GM18502 (cell line): ENCODE measurements around the gene HDAC8.

Experiments used
- ATAC-seq: cut with Tn5 transposase; IDR thresholded peaks from one replicate; pipeline ENCODE4 v1.9.1; 2021; ENCODE audit warnings: mild to moderate bottlenecking; ENCODE audit not compliant: unreplicated experiment, poor library complexity

Gene HDAC8

GRCh38 chrX:72387247-72387646, 185.4 kb downstream of the HDAC8 start:
- ATAC-seq = no peak

DNA sequence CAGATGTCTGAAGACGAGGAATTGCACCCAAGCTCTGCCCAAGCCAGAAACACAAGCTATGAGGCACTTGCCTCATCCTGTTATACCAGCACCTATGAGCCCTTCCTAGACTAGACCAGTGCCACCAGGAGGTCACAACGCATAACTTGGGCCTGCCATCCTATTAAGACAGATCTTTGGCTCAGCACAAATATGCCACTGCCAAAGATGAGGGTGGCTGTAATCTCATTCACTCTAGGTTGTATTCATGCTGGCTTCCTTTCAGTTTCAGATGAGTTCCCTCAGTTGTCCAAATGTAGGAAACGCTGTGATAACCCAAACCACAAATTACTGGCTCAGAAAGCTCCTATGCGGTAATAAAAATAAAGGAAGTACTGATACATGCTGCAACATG, 190.4 kb downstream of the HDAC8 start:
- no peak for ATAC-seq

DNA sequence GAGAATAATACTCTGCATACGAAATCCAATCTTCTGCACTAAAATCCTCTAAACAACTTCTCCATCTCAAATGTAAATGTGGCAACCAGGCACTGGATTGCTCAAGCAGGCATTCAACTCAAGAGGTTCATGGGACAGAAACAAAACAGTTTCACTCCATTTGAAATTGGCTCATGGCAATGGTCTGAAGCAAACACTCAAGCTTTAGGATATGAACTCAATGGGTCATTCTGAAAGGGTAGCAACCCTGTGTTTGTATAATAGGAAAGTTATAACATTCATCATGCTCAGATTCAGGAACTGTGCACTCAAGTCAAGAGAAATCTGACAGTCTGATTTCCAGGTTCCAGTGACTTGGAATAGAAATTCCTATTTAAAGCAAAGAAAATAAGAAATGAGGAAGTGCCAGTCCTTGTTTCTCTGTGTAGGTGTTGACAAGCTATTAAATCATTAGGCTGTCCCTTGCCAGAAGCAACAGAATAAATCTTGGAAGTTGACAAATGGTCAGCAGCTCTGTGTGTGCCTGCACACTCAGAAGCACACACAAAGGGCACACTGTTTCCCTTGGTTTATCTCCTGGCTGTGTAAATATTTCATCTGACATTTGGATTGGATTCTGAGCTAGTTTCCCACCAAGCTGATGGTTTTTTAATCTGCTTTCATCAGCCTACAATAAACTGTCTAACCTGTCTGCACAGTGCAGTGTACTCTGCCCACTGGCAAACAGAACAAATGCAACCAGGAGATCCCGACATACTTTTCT, 191.0 kb downstream of the HDAC8 start:
- no peak for ATAC-seq

GRCh38 chrX:72376124-72376523, 196.5 kb downstream of the HDAC8 start:
- no peak for ATAC-seq

DNA sequence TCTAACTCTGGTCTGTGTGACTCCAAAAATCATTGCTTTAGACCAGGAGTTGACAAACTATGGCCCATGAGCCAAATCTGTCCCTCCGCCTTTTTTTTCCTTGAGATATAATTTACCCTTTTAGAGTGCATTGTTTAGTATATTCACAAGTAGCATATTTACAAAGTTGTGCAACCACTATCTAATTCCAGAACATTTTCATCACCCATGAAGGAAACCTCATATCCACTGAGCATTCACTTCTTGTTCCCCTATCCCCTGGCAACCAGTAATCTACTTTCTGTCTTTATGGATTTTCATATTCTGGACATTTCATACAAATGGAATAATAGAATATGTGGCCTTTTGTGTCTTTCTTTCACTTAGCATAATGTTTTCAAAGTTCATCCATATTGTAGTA, 199.5 kb downstream of the HDAC8 start:
- ATAC-seq = no peak

GRCh38 chrX:72372735-72373134, 199.9 kb downstream of the HDAC8 start:
- no peak for ATAC-seq

DNA sequence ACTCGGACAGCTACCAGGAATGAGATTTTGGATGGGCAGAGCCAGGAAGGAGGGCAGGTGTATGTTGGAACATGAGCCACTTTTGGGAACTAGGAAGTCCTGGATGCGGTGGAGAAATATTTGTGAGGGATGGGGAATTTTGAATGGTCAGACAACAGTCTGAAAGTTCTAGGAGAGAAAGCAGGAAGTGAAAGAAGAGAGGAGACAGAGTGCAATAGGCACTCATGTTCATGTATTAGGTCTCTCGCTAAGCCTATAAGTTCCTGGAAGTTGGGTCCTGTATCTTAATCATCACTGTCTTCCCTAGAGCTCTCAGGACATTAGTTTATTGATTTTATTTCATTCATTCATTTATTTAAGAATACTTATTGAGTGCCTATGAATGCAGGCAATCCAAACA, 201.2 kb downstream of the HDAC8 start:
- ATAC-seq = no peak

GRCh38 chrX:72368796-72369195, 203.8 kb downstream of the HDAC8 start:
- no peak for ATAC-seq

- ATAC-seq = no peak
Observed at GRCh38 chrX:72367516-72367915, 205.1 kb downstream of the HDAC8 start.

DNA sequence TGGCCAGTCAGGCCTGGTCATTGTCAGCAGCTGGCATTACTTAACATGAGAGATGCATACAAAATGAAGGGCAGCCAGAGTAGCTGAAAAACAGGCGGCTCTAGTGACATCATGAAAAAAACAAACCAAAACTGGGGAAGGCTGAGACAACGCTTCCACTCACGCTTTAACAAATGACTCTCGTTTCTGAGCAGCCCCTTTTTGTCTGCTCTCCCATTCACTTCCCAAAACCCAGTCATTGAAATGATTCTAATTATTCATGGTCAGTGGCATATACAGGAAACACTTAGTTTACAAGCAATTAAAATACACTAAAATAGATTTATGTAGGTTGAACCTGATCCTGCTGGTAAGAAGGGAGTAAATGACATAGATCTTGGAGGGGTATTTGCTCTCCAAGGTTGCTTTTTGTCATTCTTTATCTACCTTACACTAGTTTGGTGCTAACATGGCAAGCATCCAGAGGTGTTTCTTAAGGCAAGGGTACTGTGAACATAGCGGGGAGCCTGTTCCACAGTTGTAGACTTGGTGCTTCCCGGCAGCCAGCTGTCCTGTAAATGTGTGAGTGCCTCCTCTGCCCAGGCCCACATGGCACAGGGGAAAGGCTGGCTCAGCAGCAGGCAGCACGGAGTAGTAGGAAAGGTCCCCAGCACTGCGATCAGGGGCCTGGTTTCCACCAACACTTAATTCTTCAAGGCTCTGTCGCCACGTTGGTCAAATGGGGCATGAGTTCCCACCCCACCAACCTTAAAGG, 205.8 kb downstream of the HDAC8 start:
- ATAC-seq = no peak

GRCh38 chrX:72366178-72366577, 206.5 kb downstream of the HDAC8 start:
- ATAC-seq = no peak

DNA sequence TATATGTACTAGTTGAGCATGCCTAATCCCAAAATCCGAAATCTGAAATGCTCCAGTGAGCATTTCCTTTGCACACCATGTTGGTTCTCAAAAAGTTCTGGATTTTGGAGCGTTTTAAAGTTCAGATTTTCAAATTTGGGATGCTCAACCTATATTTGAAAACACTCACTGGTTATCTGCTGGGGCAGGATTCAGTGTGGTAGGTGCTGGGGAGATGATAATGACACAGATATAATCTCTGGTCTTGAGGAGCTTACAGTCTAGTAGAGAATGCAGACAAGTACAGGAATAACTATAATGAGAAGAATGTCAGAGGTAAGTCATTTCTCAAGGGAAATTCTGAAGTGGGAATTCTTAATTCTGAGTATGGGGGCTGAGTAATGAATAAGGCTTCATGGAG, 207.5 kb downstream of the HDAC8 start:
- no peak for ATAC-seq

DNA sequence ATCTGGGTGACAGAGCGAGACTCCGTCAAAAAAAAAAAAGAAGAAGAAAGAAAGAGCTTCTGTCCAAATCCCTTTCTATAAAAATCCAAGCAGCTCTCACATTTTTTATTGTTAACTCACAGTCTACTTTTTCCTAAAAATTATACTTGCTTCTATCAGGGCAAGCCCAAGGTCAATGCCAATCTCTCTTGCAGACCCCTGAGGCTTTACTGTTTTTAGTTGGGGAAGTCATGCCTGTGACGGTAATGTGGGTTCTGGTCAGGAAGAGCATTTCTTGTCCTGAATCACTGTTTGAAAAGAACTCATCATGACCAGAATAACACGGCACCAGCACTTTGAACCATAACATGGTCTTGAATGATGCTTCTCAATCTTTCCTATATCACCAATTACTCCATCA, 212.3 kb downstream of the HDAC8 start:
- no peak for ATAC-seq

DNA sequence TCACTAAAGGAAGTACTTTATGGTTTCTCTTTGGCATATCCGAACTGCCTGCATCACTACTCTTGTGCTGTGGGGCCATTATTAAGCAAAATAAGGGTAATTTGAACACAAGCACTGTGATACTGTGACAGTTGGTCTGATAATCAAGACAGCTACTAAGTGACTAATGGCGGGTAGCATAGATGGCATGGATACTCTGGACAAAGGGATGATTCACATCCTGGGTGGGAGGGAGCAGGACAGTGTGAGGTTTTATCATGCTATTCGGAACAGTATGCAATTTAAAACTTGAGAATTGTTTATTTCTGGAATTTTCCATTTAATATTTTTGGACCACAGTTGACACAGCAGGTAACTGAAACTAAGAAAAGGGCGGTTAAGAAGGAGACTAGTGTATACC, 214.3 kb downstream of the HDAC8 start:
- ATAC-seq = no peak

DNA sequence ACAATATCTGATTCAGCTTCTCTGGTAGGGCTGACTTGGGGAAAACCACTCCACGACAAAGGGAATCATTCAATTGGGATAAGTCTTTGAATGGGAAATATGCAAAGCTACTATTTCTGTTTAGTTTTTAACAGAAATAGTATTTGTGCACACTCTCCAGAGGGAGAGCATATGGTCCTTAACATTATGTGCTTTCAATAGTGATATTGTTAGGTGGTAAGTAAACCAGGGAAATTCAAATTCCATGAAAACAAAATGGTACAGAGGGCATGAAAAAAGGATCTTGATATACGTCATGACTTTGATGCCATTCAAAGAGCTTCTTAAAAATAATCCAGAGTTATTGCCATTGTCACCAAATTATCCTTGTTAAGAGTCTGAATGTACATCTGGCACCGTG, 219.9 kb downstream of the HDAC8 start:
- no peak for ATAC-seq

GRCh38 chrX:72351606-72352334, 220.9 kb downstream of the HDAC8 start:
- ATAC-seq = no peak

DNA sequence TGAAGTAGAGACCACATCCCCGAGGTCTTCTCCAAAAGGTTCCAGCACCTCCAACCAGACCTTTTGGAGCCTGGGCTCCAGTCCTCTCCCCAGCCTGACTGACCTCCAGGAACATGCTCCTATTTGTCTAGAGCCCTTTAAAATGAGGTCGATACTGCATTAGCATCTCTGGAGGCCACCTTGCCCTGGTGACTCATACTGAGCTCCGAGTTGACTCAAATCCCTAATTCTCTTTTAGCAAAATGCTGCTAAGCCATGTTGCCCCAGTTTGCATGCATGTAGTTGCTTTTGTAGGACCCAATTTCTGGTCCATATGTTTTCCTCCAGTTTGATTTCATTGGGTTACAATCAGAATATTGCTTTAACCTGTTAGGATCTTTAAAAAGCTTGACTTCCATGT, 223.5 kb downstream of the HDAC8 start:
- ATAC-seq = peak; percentile 99

DNA sequence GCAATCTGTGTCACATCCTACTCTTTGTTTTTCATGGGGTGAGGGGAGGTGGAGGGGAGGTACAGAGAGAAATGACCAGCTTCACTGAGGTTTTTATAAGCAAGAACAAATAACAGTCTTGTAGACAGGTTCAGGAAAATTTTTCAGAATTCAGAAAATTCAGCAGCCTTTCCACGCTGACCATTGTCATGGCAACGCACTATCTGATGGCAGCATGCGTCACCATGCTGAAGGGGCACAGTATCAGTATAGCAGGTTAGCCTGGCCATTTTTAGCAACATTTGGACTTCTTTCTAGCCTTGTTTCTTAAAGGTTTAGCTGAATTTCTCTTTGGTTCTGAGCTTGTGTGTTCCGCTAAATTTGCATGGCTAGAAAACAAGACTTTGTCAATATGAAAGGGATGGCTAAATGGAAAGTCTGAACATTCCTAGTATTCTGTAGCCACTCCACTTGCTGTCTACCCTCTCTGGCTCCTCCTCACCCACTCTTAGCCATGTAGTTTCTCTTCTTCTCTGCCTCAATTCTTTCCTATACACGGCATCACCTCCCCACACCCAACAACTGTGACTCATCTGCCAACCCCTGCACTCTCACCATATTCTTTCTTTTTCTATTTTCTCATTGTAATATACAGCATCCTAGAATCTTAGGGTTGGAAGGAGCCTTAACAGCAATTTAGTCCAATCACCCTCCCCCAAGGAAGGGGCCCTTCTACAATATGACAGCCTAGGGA, 224.2 kb downstream of the HDAC8 start:
- ATAC-seq = no peak

- ATAC-seq = no peak
Observed at GRCh38 chrX:72347366-72347765, 225.3 kb downstream of the HDAC8 start.

DNA sequence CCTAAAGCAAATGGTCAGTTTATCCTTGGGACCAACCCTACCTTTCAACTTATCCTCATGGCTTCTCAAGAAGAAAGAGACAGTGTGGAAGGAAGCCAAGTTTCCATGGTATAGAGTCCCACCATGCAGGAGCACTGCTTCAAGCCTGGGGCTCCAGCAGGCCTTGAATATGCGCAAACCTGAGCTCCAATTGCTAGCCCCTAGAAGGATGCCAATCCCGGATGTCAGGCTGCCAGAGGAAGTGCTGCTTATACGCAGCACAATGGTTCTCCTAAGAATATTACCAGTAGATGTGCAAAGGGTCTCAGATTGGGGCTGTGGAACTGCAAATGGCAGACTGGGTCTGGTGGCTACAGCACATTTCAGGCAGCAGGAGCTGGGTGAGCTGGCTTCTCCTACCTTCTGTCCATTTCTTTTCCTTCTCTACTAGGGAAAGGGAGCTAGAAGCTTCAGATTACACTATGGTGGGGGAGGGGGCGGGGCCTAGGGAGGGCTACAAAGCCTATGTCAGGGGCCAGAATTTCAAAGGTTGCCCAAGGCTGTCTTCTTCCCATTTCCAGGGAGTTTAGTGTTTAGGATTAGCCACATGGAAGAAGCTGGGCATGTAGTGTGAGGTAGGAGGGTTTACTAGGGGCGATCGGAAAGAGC, 226.2 kb downstream of the HDAC8 start:
- no peak for ATAC-seq
